LNCaP clone FGC (cell line): ENCODE results near the gene SHFL.

Experiments used
- DNase-seq: peaks from one replicate; pipeline ENCODE4 v3.0.0-alpha.2; 2011; ENCODE audit warnings: low read depth
- H3K4me3 ChIP-seq: 2 replicates; pipeline ENCODE4 v1.5.1; 2011; ENCODE audit warnings: mild to moderate bottlenecking, low read depth, low read length, control low read depth
- TF ChIP-seq, protein P1 (sequence below): IDR thresholded peaks from 2 replicates; pipeline ENCODE4 v1.5.1; 2012; ENCODE audit warnings: mild to moderate bottlenecking; ENCODE audit not compliant: control insufficient read depth, insufficient read depth; ENCODE audit errors: extremely low read depth

SHFL gene

DNA sequence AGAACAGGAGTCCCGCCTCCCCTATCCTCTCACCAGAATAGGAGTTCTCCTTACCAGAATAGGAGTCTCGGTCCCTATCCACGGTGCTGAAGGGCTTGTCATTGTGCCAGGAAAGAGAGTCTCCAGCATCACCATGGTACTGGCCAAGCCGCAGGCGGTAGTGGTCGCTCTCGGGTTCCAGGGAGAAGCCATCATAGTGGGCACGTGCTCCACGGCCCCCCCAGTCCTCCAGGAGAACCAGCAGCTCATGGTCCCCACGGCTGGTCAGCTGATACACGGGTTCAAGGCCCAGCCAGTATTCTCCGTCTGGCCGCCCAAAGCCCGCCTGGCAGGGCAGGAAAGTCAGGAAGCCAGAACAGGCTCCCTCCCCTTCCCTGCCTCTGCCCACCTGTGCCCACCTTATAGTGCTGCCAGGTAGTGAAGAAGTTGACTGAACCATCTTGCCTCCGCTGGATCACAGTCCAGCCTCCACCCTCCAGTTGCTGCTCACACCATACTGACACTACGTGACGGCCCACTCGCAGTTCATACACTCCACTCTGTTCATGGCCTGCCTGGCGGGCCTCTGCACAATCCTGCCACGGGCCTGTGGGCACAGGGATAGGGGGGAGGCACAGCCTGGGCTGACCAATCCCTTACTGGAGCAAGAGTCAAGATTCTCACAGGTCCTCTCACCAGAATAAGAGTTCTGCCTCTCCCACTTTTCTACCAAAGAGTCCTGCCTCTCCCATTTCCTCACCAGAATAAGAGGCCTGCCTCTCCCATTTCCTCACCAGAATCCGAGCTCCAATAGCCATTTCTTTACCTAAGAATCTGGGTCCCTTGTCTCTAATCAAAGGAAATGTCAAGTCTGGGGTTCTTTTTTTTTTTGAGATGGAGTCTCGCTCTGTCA, 7.4 kb downstream of the SHFL start:
- DNase-seq, result no peak
- TF ChIP-seq, protein P1, sequence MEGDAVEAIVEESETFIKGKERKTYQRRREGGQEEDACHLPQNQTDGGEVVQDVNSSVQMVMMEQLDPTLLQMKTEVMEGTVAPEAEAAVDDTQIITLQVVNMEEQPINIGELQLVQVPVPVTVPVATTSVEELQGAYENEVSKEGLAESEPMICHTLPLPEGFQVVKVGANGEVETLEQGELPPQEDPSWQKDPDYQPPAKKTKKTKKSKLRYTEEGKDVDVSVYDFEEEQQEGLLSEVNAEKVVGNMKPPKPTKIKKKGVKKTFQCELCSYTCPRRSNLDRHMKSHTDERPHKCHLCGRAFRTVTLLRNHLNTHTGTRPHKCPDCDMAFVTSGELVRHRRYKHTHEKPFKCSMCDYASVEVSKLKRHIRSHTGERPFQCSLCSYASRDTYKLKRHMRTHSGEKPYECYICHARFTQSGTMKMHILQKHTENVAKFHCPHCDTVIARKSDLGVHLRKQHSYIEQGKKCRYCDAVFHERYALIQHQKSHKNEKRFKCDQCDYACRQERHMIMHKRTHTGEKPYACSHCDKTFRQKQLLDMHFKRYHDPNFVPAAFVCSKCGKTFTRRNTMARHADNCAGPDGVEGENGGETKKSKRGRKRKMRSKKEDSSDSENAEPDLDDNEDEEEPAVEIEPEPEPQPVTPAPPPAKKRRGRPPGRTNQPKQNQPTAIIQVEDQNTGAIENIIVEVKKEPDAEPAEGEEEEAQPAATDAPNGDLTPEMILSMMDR, result no peak

DNA sequence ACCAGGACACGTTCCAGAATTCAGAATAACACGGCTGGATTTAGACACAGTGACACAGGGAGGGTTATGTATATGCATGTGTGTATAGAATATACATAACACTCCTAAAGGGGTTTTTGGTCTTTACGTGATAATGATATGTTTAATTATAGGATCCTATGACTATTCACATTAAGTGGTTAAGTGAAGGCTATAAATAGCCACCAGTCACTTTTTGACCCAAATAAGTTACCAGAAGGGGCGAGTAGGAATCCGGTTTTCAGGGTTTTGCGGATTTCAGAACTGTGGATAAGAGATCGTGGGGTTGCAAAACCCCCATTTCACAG, 9.5 kb downstream of the SHFL start:
- H3K4me3 ChIP-seq, result peak overlapping the region; percentile 45
- DNase-seq, result no peak
- TF ChIP-seq, protein P1, result no peak

More for the DNA sequence above, 7.4 kb downstream of the SHFL start:
- H3K4me3 ChIP-seq, result no peak overlapping the region

DNA sequence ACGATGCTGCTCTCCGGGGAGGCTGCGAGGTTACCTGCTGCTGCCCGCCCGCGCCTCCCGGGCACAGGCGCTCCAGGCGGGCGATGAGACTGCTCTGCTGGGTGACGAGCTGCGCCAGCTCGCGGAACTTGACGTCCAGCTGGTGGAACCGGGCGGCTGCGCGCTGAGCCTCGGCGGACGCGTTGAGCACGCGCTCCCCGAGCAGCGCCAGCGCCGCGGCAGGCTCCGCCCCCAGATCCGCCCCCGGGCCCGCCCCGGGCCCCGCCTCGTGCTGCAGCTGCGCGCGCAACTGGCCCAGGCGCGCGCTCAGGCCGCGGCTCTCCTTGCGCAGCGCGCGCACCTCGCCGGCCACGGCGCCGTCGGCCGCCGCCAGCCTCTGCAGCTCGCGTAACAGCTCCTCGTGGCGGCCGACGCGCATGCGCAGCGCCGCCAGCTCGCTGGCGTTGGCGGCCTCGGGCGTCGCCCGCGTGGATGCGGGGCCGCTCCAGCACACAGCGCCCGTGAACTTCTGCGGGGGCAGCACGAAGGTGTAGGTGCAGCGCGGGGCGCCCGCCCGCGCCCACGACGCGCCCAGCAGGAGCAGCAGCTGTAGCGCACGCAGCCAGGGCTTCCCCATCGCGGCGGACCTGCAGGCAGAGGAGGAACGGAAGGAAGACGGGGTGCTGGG, 10.0 kb downstream of the SHFL start:
- peak; percentile 77 for DNase-seq
- TF ChIP-seq, protein P1, result no peak
- peak overlapping the region; percentile 51 for H3K4me3 ChIP-seq

DNA sequence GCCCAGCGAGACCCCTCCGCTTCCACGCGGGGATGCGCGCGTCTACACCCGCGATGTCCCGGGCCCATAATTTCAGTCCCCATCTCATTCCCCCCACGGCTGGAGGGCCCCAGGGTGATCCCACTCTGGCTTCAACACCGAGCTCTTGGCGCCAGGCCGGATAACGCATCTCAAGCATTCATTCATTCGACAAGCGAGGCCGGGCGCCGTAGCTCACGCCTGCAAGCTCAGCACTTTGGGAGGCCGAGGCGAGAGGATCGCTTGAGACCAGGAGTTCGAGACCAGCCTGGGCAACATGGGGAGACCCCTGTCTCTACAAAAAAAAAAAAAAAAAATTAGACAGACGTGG, 10.5 kb downstream of the SHFL start:
- no peak for DNase-seq
- TF ChIP-seq, protein P1, result no peak

DNA sequence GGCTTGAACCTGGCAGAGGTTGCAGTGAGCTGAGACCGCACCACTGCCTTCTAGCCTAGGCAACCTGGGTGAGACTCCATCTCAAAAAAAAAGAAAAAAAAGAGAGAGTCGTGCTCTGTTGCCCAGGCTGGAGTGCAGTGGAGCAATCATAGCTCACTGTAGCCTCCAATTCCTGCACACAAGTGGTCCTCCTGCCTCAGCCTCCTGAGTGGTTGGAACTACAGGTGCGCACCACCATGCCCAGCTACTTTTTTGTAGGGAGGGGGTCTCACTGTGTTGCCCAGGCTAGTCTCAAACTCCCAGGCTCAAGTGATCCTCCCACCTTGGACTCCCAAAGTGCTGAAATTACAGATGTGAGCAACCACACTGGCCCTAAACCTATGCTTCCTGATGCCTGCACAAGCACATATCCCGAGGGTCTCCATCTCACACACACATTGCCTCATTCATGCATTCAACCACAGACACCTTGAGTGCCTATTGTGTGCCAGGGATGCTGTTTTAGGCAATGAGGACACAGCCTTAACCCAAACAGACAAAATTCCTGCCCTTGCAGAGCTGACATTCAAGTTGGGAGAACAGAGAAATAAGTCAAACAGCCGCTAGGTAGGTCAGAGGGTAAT, 14.2 kb downstream of the SHFL start:
- TF ChIP-seq, protein P1, result no peak
- DNase-seq, result no peak
- no peak overlapping the region for H3K4me3 ChIP-seq

More for the DNA sequence above, 10.5 kb downstream of the SHFL start:
- H3K4me3 ChIP-seq, result peak overlapping the region; percentile 51

DNA sequence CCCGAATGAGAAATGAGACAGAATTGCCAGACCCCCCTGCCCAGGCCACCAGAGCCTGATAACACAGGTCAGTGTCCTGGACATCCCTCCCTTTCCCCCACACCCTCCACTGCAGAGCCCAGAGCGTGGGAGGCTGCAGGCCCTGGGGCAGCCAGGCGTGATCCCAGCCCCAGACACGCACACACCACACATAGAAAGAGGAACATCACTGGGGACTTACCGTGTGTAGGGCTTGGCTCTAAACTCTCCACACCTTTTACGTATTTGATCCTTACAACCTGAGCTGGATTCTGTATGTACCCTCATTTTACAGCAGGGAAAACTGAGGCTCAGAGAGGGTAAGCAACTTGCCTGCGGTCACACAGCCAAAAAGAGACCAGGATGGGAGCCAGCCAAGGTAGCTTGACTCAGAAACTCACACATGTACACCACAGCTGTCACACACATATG, 16.7 kb downstream of the SHFL start:
- H3K4me3 ChIP-seq, result no peak overlapping the region
- TF ChIP-seq, protein P1, result no peak
- no peak for DNase-seq
